Spleen (tissue), 11 donors: ENCODE data around the gene GPT2. TPM values are rescaled to one million over a fixed set of nuclear protein-coding genes. Genes with fewer than 3 reads are reported as not detected.

Source experiments
- DNase-seq: peaks from one replicate; pipeline ENCODE4 v3.0.0-alpha.2; 2020
- H3K27ac ChIP-seq, 8 donors: fragments of 200-600 bp; sonication (generic) in 7 of 8; 1 replicate in 4 of 8; 2 replicates in 4 of 8; pipeline versions ENCODE4 v1.5.0 to v1.8.0; 2016 to 2021; ENCODE audit warnings: inconsistent platforms in 4 of 8, mild to moderate bottlenecking in 4 of 8, moderate library complexity in 1 of 8
- H3K27me3 ChIP-seq, 7 donors: fragments of 200-600 bp; sonication (generic) in 6 of 7; replicated peaks in 1 of 7; 1 replicate in 4 of 7; 2 replicates in 3 of 7; pipeline versions ENCODE4 v1.5.0 to v1.8.0; 2016 to 2021; ENCODE audit warnings: inconsistent platforms in 3 of 7, mild to moderate bottlenecking in 1 of 7
- H3K36me3 ChIP-seq, 6 donors: fragments of 200-600 bp; sonication (generic) in 5 of 6; 1 replicate in 4 of 6; 2 replicates in 2 of 6; pipeline versions ENCODE4 v1.5.0 to v1.8.0; 2016 to 2021; ENCODE audit warnings: inconsistent platforms in 2 of 6
- H3K4me1 ChIP-seq, 6 donors: fragments of 200-600 bp; sonication (generic) in 5 of 6; 1 replicate in 3 of 6; 2 replicates in 3 of 6; pipeline versions ENCODE4 v1.5.0 to v1.8.0; 2016 to 2021; ENCODE audit warnings: inconsistent platforms in 3 of 6
- H3K4me3 ChIP-seq, 8 donors: fragments of 200-600 bp; sonication (generic) in 7 of 8; 1 replicate in 4 of 8; 2 replicates in 4 of 8; pipeline versions ENCODE4 v1.5.0 to v1.8.0; 2016 to 2021; ENCODE audit warnings: inconsistent platforms in 4 of 8, mild to moderate bottlenecking in 4 of 8, moderate library complexity in 2 of 8
- H3K9me3 ChIP-seq, 8 donors: fragments of 200-600 bp; sonication (generic) in 7 of 8; 1 replicate in 4 of 8; 2 replicates in 4 of 8; pipeline versions ENCODE4 v1.5.0 to v1.8.0; 2016 to 2021; ENCODE audit warnings: inconsistent platforms in 4 of 8
- POLR2A ChIP-seq, 3 donors: fragments of 450-650 bp; IDR thresholded peaks; one replicate each; pipeline ENCODE4 v1.5.1; 2017; ENCODE audit warnings: antibody characterized with exemption in 3 of 3, mild to moderate bottlenecking in 1 of 3
- POLR2AphosphoS5 ChIP-seq, 3 donors: sonication (generic); formaldehyde crosslinking; IDR thresholded peaks; one replicate each; pipeline ENCODE4 v1.5.1; 2017; ENCODE audit warnings: antibody characterized with exemption in 3 of 3
- WGBS, 5 donors: extraction: QIAGEN DNeasy Blood & Tissue Kit in 3 of 5; methylation state at CpG; one replicate each; pipeline versions ENCODE4 v1.1.5 to v1.1.7; 2013 to 2018; 5-methylcytosine and 5-hydroxymethylcytosine counted together
- intact Hi-C: fragments of 100-400 bp; cut with DNase I; formaldehyde crosslinking; loops from one replicate; pipeline ENCODE4 v1.15.0; 2023; ENCODE audit warnings: low total_unique reads
- polyA plus RNA-seq, 3 donors: library from polyadenylated mRNA; stranded (reverse); fragments of 200-250 nt; gene quantifications; one replicate each; pipeline ENCODE4 v1.2.1, GENCODE V29; 2013
- small RNA-seq, 4 donors: library from RNA; depleted of rRNA; stranded (forward); fragments of <200 nt; gene quantifications; one replicate each; pipeline ENCODE3, GENCODE V24; 2016
- total RNA-seq, 7 donors: library from RNA; depleted of rRNA in 3 of 7; stranded (reverse); fragments of >200 nt in 3 of 7; fragmentation: NEBNext Ultra II Directional in 4 of 7; extraction: Animal tissue kit (Norgen Biotek cat#: 25700) in 4 of 7; gene quantifications; one replicate each; pipeline versions ENCODE4 v1.1.0 to v1.2.1, GENCODE V29; 2016 to 2021
- TF ChIP-seq, protein P1 (sequence below), 11 experiments: fragments of 200-600 bp in 7 of 11; fragments of 450-650 bp in 4 of 11; sonication (generic) in 4 of 11; IDR thresholded peaks in 8 of 11; conservative IDR thresholded peaks in 3 of 11; 1 replicate in 7 of 11; 2 replicates in 4 of 11; pipeline versions ENCODE4 v1.4.0 to v1.8.0; 2016 to 2021; ENCODE audit warnings: antibody characterized with exemption in 11 of 11, inconsistent platforms in 4 of 11, mild to moderate bottlenecking in 1 of 11
- donor health status: healthy with polysubstance abuse.
- donor health status: DM: no; HTN: no; CAD: no; lungs with moderate emphysema.
- donor health status: DM: no; HTN: no; CAD: no.
- donor health status: Bipolar disorder and iron deficiency.
- donor health status: healthy.
- donor health status: DM: no; HTN: no; CAD: no.
- donor health status: DM: yes; HTN: yes; CAD: no.

The GPT2 gene
- total and polyA plus RNA-seq, 10 donors, result 3.1 to 9.2 (median 4.9) TPM

- no peak overlapping the region for H3K4me3 ChIP-seq
- H3K36me3 ChIP-seq, result peaks cover 0 to 4% (median 0%) of the 10 kb centered on the region in 6 donors
- H3K4me1 ChIP-seq, result peaks cover 17 to 31% (median 21%) of the 10 kb centered on the region in 6 donors
- no peak for DNase-seq
- no peak for TF ChIP-seq POLR2AphosphoS5 (IDR thresholded peaks at IDR 0.05)
- TF ChIP-seq, protein P1, sequence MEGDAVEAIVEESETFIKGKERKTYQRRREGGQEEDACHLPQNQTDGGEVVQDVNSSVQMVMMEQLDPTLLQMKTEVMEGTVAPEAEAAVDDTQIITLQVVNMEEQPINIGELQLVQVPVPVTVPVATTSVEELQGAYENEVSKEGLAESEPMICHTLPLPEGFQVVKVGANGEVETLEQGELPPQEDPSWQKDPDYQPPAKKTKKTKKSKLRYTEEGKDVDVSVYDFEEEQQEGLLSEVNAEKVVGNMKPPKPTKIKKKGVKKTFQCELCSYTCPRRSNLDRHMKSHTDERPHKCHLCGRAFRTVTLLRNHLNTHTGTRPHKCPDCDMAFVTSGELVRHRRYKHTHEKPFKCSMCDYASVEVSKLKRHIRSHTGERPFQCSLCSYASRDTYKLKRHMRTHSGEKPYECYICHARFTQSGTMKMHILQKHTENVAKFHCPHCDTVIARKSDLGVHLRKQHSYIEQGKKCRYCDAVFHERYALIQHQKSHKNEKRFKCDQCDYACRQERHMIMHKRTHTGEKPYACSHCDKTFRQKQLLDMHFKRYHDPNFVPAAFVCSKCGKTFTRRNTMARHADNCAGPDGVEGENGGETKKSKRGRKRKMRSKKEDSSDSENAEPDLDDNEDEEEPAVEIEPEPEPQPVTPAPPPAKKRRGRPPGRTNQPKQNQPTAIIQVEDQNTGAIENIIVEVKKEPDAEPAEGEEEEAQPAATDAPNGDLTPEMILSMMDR (IDR thresholded peaks at IDR 0.05 in 8 of 11, conservative IDR thresholded peaks at IDR 0.05 in 3 of 11), result no peak
- no peak for TF ChIP-seq POLR2A (IDR thresholded peaks at IDR 0.05)
- intact Hi-C loops, result loop anchor here (10.0 kb wide), 2 partner anchors 168 to 488 kb away; partner anchors contain the start of genes ITFG1, NETO2 and PHKB
- no peak overlapping the region for H3K27ac ChIP-seq
- no peaks in the 10 kb centered on the region for H3K27me3 ChIP-seq
- 81 to 89% (median 84%) methylated on average over 4 of the region's 4 CpGs for WGBS, 5 donors
- no peaks in the 10 kb centered on the region for H3K9me3 ChIP-seq
These were observed 92.4 kb downstream of the GPT2 start for GRCh38 chr16:46976550-46976949.

Small RNAs within 50 kb of the gene (small RNA-seq; reads per million reads assigned to genes)
- 0 reads per million in 4 donors for gene AC007225.2

Other genes with a start within 250 kb of the GPT2 start
- gene VPS35, start 195.2 kb upstream of the GPT2 start, total RNA-seq, result 100 to 1,000 TPM in 4 of 7 donors, 10 to 100 TPM in 3; 58.3 to 111 (median 105) TPM
- 10 to 100 TPM; 18.1 to 24.9 (median 22.0) TPM for gene VPS35, start 195.2 kb upstream of the GPT2 start, polyA plus RNA-seq
- 10 to 100 TPM in 1 of 7 donors, 1 to 10 TPM in 6; 3.1 to 10.0 (median 5.9) TPM for gene ORC6, start 194.7 kb upstream of the GPT2 start, total RNA-seq
- gene ORC6, start 194.7 kb upstream of the GPT2 start, polyA plus RNA-seq, result 10 to 100 TPM in 1 of 3 donors, 1 to 10 TPM in 2; 8.4 to 11.4 (median 8.4) TPM
- 1 to 10 TPM in 2 of 7 donors, under 1 TPM in 4, not detected in 1; 0.13 to 2.4 (median 0.37) TPM for gene MYLK3, start 136.0 kb upstream of the GPT2 start, total RNA-seq
- under 1 TPM; 0.03 to 0.26 (median 0.07) TPM for gene MYLK3, start 136.0 kb upstream of the GPT2 start, polyA plus RNA-seq
- 10 to 100 TPM in 1 of 7 donors, 1 to 10 TPM in 6; 7.7 to 10.3 (median 8.9) TPM for gene C16orf87, start 53.2 kb upstream of the GPT2 start, total RNA-seq
- 1 to 10 TPM; 7.2 to 7.6 (median 7.3) TPM for gene C16orf87, start 53.2 kb upstream of the GPT2 start, polyA plus RNA-seq
- 10 to 100 TPM; 45.5 to 61.5 (median 52.1) TPM for gene DNAJA2, start 89.3 kb downstream of the GPT2 start, total RNA-seq
- 10 to 100 TPM; 25.0 to 38.4 (median 31.6) TPM for gene DNAJA2, start 89.3 kb downstream of the GPT2 start, polyA plus RNA-seq